ENCODE measurements around the gene CTDSPL. TPM values are rescaled to one million over a fixed set of nuclear protein-coding genes. Genes with fewer than 3 reads are reported as not detected.

The CTDSPL gene
- total and polyA plus RNA-seq, 2 of the 13 experiments (the other 11 are each of a cell fraction or from before 2014, with no cell fraction given), result 26.1 to 142 TPM

- no peak overlapping the region for H2AFZ ChIP-seq (ENCODE audit: low read length)
- H3K9me3 ChIP-seq (ENCODE audit: low read length), result no peaks in the 10 kb centered on the region
- H3K36me3 ChIP-seq (replicated peaks in 1 of 2; ENCODE audit: control insufficient read depth in 1 of 2, insufficient read depth in 2 of 2, low read length in 2 of 2), result peaks cover 7 to 27% of the 10 kb centered on the region in 2 experiments; a peak in 3 of 5 replicates
- H3K4me1 ChIP-seq (ENCODE audit: insufficient read depth, low read length), result peaks cover 65% of the 10 kb centered on the region
- ChIA-PET CTCF (ENCODE audit: low intra/inter-chr PET ratio, low total read pairs) (no interaction called here), POLR2A (interaction anchor here (1.4 kb wide), 1 partner anchor 9 kb away, joined by 6 read pairs; no protein-coding TSS in a partner anchor)
- H3K27me3 ChIP-seq (ENCODE audit: control insufficient read depth in 1 of 2, insufficient read depth in 2 of 2, low read length in 2 of 2), result no peaks in the 10 kb centered on the region
- no TSS peak for BruUV-seq (replicated peaks)
- TF ChIP-seq ZC3H13 (CRISPR knock-in tag; IDR thresholded peaks at IDR 0.05) (0 out of 2 replicates have a peak, but pooled peaks have one; percentile 3), ARID5B (CRISPR knock-in tag; IDR thresholded peaks at IDR 0.05) (no peak), ZKSCAN5 (CRISPR knock-in tag; IDR thresholded peaks at IDR 0.05) (no peak), ZC3H4 (CRISPR knock-in tag; IDR thresholded peaks at IDR 0.05; ENCODE audit: borderline replicate concordance) (no peak), ZNF17 (CRISPR knock-in tag; IDR thresholded peaks at IDR 0.05) (no peak), ZNF660 (CRISPR knock-in tag; IDR thresholded peaks at IDR 0.05; ENCODE audit: borderline replicate concordance, low read depth) (no peak), ZNF776 (CRISPR knock-in tag; IDR thresholded peaks at IDR 0.05) (no peak)
- TF ChIP-seq, protein P1, sequence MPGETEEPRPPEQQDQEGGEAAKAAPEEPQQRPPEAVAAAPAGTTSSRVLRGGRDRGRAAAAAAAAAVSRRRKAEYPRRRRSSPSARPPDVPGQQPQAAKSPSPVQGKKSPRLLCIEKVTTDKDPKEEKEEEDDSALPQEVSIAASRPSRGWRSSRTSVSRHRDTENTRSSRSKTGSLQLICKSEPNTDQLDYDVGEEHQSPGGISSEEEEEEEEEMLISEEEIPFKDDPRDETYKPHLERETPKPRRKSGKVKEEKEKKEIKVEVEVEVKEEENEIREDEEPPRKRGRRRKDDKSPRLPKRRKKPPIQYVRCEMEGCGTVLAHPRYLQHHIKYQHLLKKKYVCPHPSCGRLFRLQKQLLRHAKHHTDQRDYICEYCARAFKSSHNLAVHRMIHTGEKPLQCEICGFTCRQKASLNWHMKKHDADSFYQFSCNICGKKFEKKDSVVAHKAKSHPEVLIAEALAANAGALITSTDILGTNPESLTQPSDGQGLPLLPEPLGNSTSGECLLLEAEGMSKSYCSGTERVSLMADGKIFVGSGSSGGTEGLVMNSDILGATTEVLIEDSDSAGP (CRISPR knock-in tag; IDR thresholded peaks at IDR 0.05; ENCODE audit: borderline replicate concordance), result no peak
- H4K20me1 ChIP-seq (ENCODE audit: insufficient read depth, low read length), result no peaks in the 10 kb centered on the region
- peak overlapping the region; percentile 10 for H3K27ac ChIP-seq (ENCODE audit: extremely low read length, insufficient read depth, low read length)
- H3K4me2 ChIP-seq (ENCODE audit: low read depth, low read length), result no peak overlapping the region
- intact Hi-C loops (cut with micrococcal nuclease; ENCODE audit: unreplicated experiment), result no loop called here
- no peak for FAIRE-seq
- no peak overlapping the region for H3K9ac ChIP-seq (ENCODE audit: insufficient read depth, low read depth, low read length)
- ATAC-seq, result no peak
- in situ Hi-C loops (cut with HindIII; ENCODE audit: extremely low pct_ligation_motif_present, low pct_unique_long_range_greater_than_20kb), result no loop called here
- H3K79me2 ChIP-seq (ENCODE audit: insufficient read depth, low read length), result peaks cover 84% of the 10 kb centered on the region
- WGBS (ENCODE audit: low lambda C conversion rate), result 97% methylated on average over 2 of the region's 2 CpGs
- H3K4me3 ChIP-seq (replicated peaks in 1 of 3; ENCODE audit: insufficient read depth in 1 of 3, low read depth in 2 of 3, low read length in 3 of 3), result no peak overlapping the region
- DNase-seq (ENCODE audit: low spot score), result no peak
These were observed 40.0 kb downstream of the CTDSPL start for GRCh38 chr3:37901721-37902120.

All from HepG2 (cell line).